IPS-18a (cell line): ENCODE measurements around the gene KREMEN1.
"Not testable (repeated sequence)": the region's sequence is repeated elsewhere in the genome, so short reads cannot be mapped to it uniquely, and the experiment has no call there.

Experiments
- H3K27ac ChIP-seq: one replicate; pipeline ENCODE4 v1.5.1; 2013; ENCODE audit warnings: low read length
- H3K27me3 ChIP-seq: one replicate; pipeline ENCODE4 v1.6.1; 2013; ENCODE audit warnings: mild to moderate bottlenecking, low read length; ENCODE audit not compliant: control insufficient read depth, insufficient read depth
- H3K36me3 ChIP-seq: one replicate; pipeline ENCODE4 v1.6.1; 2013; ENCODE audit warnings: low read depth, low read length; ENCODE audit not compliant: control insufficient read depth
- H3K4me1 ChIP-seq: one replicate; pipeline ENCODE4 v1.6.1; 2013; ENCODE audit warnings: low read depth, low read length; ENCODE audit not compliant: control insufficient read depth
- H3K4me3 ChIP-seq: one replicate; pipeline ENCODE4 v1.5.1; 2013; ENCODE audit warnings: low read length
- H3K9ac ChIP-seq: one replicate; pipeline ENCODE4 v1.6.1; 2013; ENCODE audit warnings: mild to moderate bottlenecking, low read length, moderate library complexity
- H3K9me3 ChIP-seq: one replicate; pipeline ENCODE4 v1.6.1; 2013; ENCODE audit warnings: low read depth, low read length; ENCODE audit not compliant: control insufficient read depth

KREMEN1 gene

GRCh38 chr22:29082826-29083545, 10.2 kb downstream of the KREMEN1 start:
- Histone ChIP-seq H3K9me3 (no peaks in the 10 kb centered on the region), H3K27me3 (no peaks in the 10 kb centered on the region), H3K9ac (no peak overlapping the region), H3K4me1 (peaks cover 8% of the 10 kb centered on the region), H3K36me3 (no peaks in the 10 kb centered on the region), H3K27ac (no peak overlapping the region), H3K4me3 (no peak overlapping the region)

- H3K9ac ChIP-seq, H3K4me3 ChIP-seq, H3K9me3 ChIP-seq, H3K27me3 ChIP-seq, H3K36me3 ChIP-seq, H3K27ac ChIP-seq, H3K4me1 ChIP-seq: not testable (repeated sequence)
Observed at GRCh38 chr22:29083576-29083932, 10.7 kb downstream of the KREMEN1 start.

GRCh38 chr22:29083933-29084591, 11.2 kb downstream of the KREMEN1 start:
- no peaks in the 10 kb centered on the region for H3K36me3 ChIP-seq
- H3K9me3 ChIP-seq = no peaks in the 10 kb centered on the region
- no peaks in the 10 kb centered on the region for H3K27me3 ChIP-seq
- no peak overlapping the region for H3K4me3 ChIP-seq
- no peak overlapping the region for H3K9ac ChIP-seq
- H3K4me1 ChIP-seq = peaks cover 8% of the 10 kb centered on the region
- H3K27ac ChIP-seq = no peak overlapping the region

- H3K36me3 ChIP-seq = no peaks in the 10 kb centered on the region
- H3K4me1 ChIP-seq = peaks cover 8% of the 10 kb centered on the region
- H3K27ac ChIP-seq = no peak overlapping the region
- H3K9me3 ChIP-seq = no peaks in the 10 kb centered on the region
- no peaks in the 10 kb centered on the region for H3K27me3 ChIP-seq
- H3K9ac ChIP-seq = no peak overlapping the region
- no peak overlapping the region for H3K4me3 ChIP-seq
Observed at GRCh38 chr22:29087012-29087411, 14.2 kb downstream of the KREMEN1 start.

- Histone ChIP-seq H3K27me3 (no peaks in the 10 kb centered on the region), H3K27ac (no peak overlapping the region), H3K9ac (no peak overlapping the region), H3K4me1 (peaks cover 7% of the 10 kb centered on the region), H3K9me3 (no peaks in the 10 kb centered on the region), H3K4me3 (no peak overlapping the region), H3K36me3 (no peaks in the 10 kb centered on the region)
Observed at GRCh38 chr22:29088809-29089208, 16.0 kb downstream of the KREMEN1 start.

- Histone ChIP-seq H3K36me3 (no peaks in the 10 kb centered on the region), H3K4me3 (no peak overlapping the region)
Observed at GRCh38 chr22:29089507-29089906, 16.7 kb downstream of the KREMEN1 start.

GRCh38 chr22:29090039-29090438, 17.2 kb downstream of the KREMEN1 start:
- Histone ChIP-seq H3K4me3 (no peak overlapping the region), H3K36me3 (no peaks in the 10 kb centered on the region), H3K9me3 (no peaks in the 10 kb centered on the region), H3K27me3 (no peaks in the 10 kb centered on the region), H3K27ac (no peak overlapping the region), H3K9ac (no peak overlapping the region), H3K4me1 (no peaks in the 10 kb centered on the region)

More at GRCh38 chr22:29089507-29089906, 16.7 kb downstream of the KREMEN1 start:
- Histone ChIP-seq H3K27ac (no peak overlapping the region), H3K27me3 (no peaks in the 10 kb centered on the region), H3K9ac (no peak overlapping the region), H3K4me1 (peaks cover under 1% of the 10 kb centered on the region), H3K9me3 (no peaks in the 10 kb centered on the region)

- H3K4me1 ChIP-seq = peaks cover 10% of the 10 kb centered on the region
- H3K36me3 ChIP-seq = no peaks in the 10 kb centered on the region
- H3K4me3 ChIP-seq = no peak overlapping the region
- H3K27ac ChIP-seq = no peak overlapping the region
- H3K27me3 ChIP-seq = no peaks in the 10 kb centered on the region
- no peak overlapping the region for H3K9ac ChIP-seq
- H3K9me3 ChIP-seq = no peaks in the 10 kb centered on the region
Observed at GRCh38 chr22:29092243-29092642, 19.4 kb downstream of the KREMEN1 start.

- no peaks in the 10 kb centered on the region for H3K36me3 ChIP-seq
- peaks cover 14% of the 10 kb centered on the region for H3K4me1 ChIP-seq
- no peak overlapping the region for H3K27ac ChIP-seq
- H3K4me3 ChIP-seq = no peak overlapping the region
- H3K9ac ChIP-seq = no peak overlapping the region
- no peaks in the 10 kb centered on the region for H3K27me3 ChIP-seq
- no peaks in the 10 kb centered on the region for H3K9me3 ChIP-seq
Observed at GRCh38 chr22:29093030-29093429, 20.2 kb downstream of the KREMEN1 start.

- H3K27ac ChIP-seq = no peak overlapping the region
- no peak overlapping the region for H3K9ac ChIP-seq
- no peaks in the 10 kb centered on the region for H3K36me3 ChIP-seq
- peaks cover 15% of the 10 kb centered on the region for H3K4me1 ChIP-seq
- no peaks in the 10 kb centered on the region for H3K9me3 ChIP-seq
- no peak overlapping the region for H3K4me3 ChIP-seq
- H3K27me3 ChIP-seq = no peaks in the 10 kb centered on the region
Observed at GRCh38 chr22:29093501-29094300, 20.9 kb downstream of the KREMEN1 start.

- no peak overlapping the region for H3K4me3 ChIP-seq
- no peaks in the 10 kb centered on the region for H3K36me3 ChIP-seq
- no peak overlapping the region for H3K27ac ChIP-seq
- no peaks in the 10 kb centered on the region for H3K9me3 ChIP-seq
- H3K9ac ChIP-seq = no peak overlapping the region
- H3K27me3 ChIP-seq = no peaks in the 10 kb centered on the region
- H3K4me1 ChIP-seq = peaks cover 17% of the 10 kb centered on the region
Observed at GRCh38 chr22:29095459-29095858, 22.6 kb downstream of the KREMEN1 start.
